ENCODE data around the gene CBX7.

GRCh38 chr22:39130152-39130704, 22.3 kb downstream of the CBX7 start:
- TF ChIP-seq CTCF (IDR thresholded peaks at IDR 0.05; ENCODE audit: low read depth, low read length, missing input control) (no peak), JUND (IDR thresholded peaks at IDR 0.05) (no peak), EGR1 (IDR thresholded peaks at IDR 0.05; ENCODE audit: low read depth in 2 of 2) (no peak), ZBTB33 (IDR thresholded peaks at IDR 0.05) (no peak), RAD21 (IDR thresholded peaks at IDR 0.05) (no peak), ATF3 (IDR thresholded peaks at IDR 0.05) (no peak), YY1 (IDR thresholded peaks at IDR 0.05) (no peak), REST (IDR thresholded peaks at IDR 0.05) (no peak), MAX (IDR thresholded peaks at IDR 0.05) (no peak), TAF1 (conservative IDR thresholded peaks at IDR 0.05) (no peak)
